ENCODE measurements around the gene TRAPPC1.

The TRAPPC1 gene

GRCh38 chr17:7931709-7932482, at the start of gene TRAPPC1, which contains the start of gene CNTROB:
TRAPPC1 (minus strand) TSS chr17:7931946; CDS start chr17:7931829, 117 bp downstream.
CNTROB (plus strand) TSS chr17:7932206; CDS start chr17:7933080, 874 bp downstream.
- TF ChIP-seq CTCF (IDR thresholded peaks at IDR 0.05; ENCODE audit: low read depth, low read length), result no peak

GRCh38 chr17:7977805-7978204, 46.1 kb upstream of the TRAPPC1 start:
- no peak overlapping the region for H3K4me3 ChIP-seq (ENCODE audit: low read depth, low read length)
- no peak for TF ChIP-seq CTCF (IDR thresholded peaks at IDR 0.05; ENCODE audit: low read depth, low read length)

More at GRCh38 chr17:7931709-7932482, at the start of gene TRAPPC1, which contains the start of gene CNTROB:
- peak within 1 kb of the TSS; percentile 69 for H3K4me3 ChIP-seq (ENCODE audit: low read depth, low read length)

GRCh38 chr17:7977039-7977438, 45.3 kb upstream of the TRAPPC1 start:
- TF ChIP-seq CTCF (IDR thresholded peaks at IDR 0.05; ENCODE audit: low read depth, low read length), result no peak
- H3K4me3 ChIP-seq (ENCODE audit: low read depth, low read length), result no peak overlapping the region

- H3K4me3 ChIP-seq (ENCODE audit: low read depth, low read length), result no peak overlapping the region
- TF ChIP-seq CTCF (IDR thresholded peaks at IDR 0.05; ENCODE audit: low read depth, low read length), result no peak
Observed at GRCh38 chr17:7974638-7975131, 42.9 kb upstream of the TRAPPC1 start.

GRCh38 chr17:7972131-7972785, 40.5 kb upstream of the TRAPPC1 start:
- TF ChIP-seq CTCF (IDR thresholded peaks at IDR 0.05; ENCODE audit: low read depth, low read length), result no peak

GRCh38 chr17:7971651-7972050, 39.9 kb upstream of the TRAPPC1 start:
- no peak overlapping the region for H3K4me3 ChIP-seq (ENCODE audit: low read depth, low read length)
- TF ChIP-seq CTCF (IDR thresholded peaks at IDR 0.05; ENCODE audit: low read depth, low read length), result no peak

More at GRCh38 chr17:7972131-7972785, 40.5 kb upstream of the TRAPPC1 start:
- H3K4me3 ChIP-seq (ENCODE audit: low read depth, low read length), result no peak overlapping the region

- no peak for TF ChIP-seq CTCF (IDR thresholded peaks at IDR 0.05; ENCODE audit: low read depth, low read length)
- no peak overlapping the region for H3K4me3 ChIP-seq (ENCODE audit: low read depth, low read length)
Observed at GRCh38 chr17:7969433-7969832, 37.7 kb upstream of the TRAPPC1 start.
